IPS-18c (cell line): ENCODE measurements around the gene PALD1.

Experiments used
- H3K4me3 ChIP-seq: 2 replicates; pipeline ENCODE4 v1.7.0; 2013; ENCODE audit warnings: low read depth, mild to moderate bottlenecking, low read length, moderate library complexity; ENCODE audit not compliant: insufficient read depth
- H3K9me3 ChIP-seq: one replicate; pipeline ENCODE4 v1.6.1; 2013; ENCODE audit warnings: mild to moderate bottlenecking, low read length, moderate library complexity; ENCODE audit not compliant: control insufficient read depth, insufficient read depth

PALD1 gene

GRCh38 chr10:70478191-70479164, at the start of gene PALD1:
TSS of gene PALD1 (plus strand) at chr10:70478767. CDS start at chr10:70525952, 47,185 bp downstream.
- peak within 1 kb of the TSS; percentile 77 for H3K4me3 ChIP-seq

GRCh38 chr10:70430493-70431445, 47.8 kb upstream of the PALD1 start:
- no peak overlapping the region for H3K4me3 ChIP-seq

More at GRCh38 chr10:70478191-70479164, at the start of gene PALD1:
- no peaks in the 10 kb centered on the region for H3K9me3 ChIP-seq

GRCh38 chr10:70432101-70432500, 46.5 kb upstream of the PALD1 start:
- Histone ChIP-seq H3K9me3 (no peaks in the 10 kb centered on the region), H3K4me3 (no peak overlapping the region)

More at GRCh38 chr10:70430493-70431445, 47.8 kb upstream of the PALD1 start:
- H3K9me3 ChIP-seq: no peaks in the 10 kb centered on the region

GRCh38 chr10:70432561-70433263, 45.9 kb upstream of the PALD1 start:
- Histone ChIP-seq H3K9me3 (no peaks in the 10 kb centered on the region), H3K4me3 (no peak overlapping the region)

- H3K4me3 ChIP-seq: no peak overlapping the region
- H3K9me3 ChIP-seq: no peaks in the 10 kb centered on the region
These were observed 44.8 kb upstream of the PALD1 start for GRCh38 chr10:70433581-70434280.

GRCh38 chr10:70435241-70436085, 43.1 kb upstream of the PALD1 start:
- no peaks in the 10 kb centered on the region for H3K9me3 ChIP-seq
- no peak overlapping the region for H3K4me3 ChIP-seq

GRCh38 chr10:70437721-70438120, 40.8 kb upstream of the PALD1 start:
- Histone ChIP-seq H3K9me3 (no peaks in the 10 kb centered on the region), H3K4me3 (no peak overlapping the region)

- H3K4me3 ChIP-seq: peak overlapping the region; percentile 58
These were observed 38.0 kb upstream of the PALD1 start for GRCh38 chr10:70440296-70441160.

GRCh38 chr10:70441161-70441894, 37.2 kb upstream of the PALD1 start, which contains the start of gene NODAL:
TSS of gene NODAL (minus strand) at chr10:70441681. CDS start at chr10:70441667, 14 bp downstream.
- H3K9me3 ChIP-seq: no peaks in the 10 kb centered on the region
- H3K4me3 ChIP-seq: peak within 1 kb of the TSS; percentile 58

More at GRCh38 chr10:70440296-70441160, 38.0 kb upstream of the PALD1 start:
- H3K9me3 ChIP-seq: no peaks in the 10 kb centered on the region

GRCh38 chr10:70441895-70442309, 36.7 kb upstream of the PALD1 start:
- no peaks in the 10 kb centered on the region for H3K9me3 ChIP-seq

GRCh38 chr10:70442332-70442988, 36.1 kb upstream of the PALD1 start:
- H3K4me3 ChIP-seq: peak overlapping the region; percentile 58; the same call in 1 of the 2 replicates
- no peaks in the 10 kb centered on the region for H3K9me3 ChIP-seq

More at GRCh38 chr10:70441895-70442309, 36.7 kb upstream of the PALD1 start:
- H3K4me3 ChIP-seq: peak overlapping the region; percentile 58

GRCh38 chr10:70444744-70445143, 33.8 kb upstream of the PALD1 start:
- H3K9me3 ChIP-seq: no peaks in the 10 kb centered on the region
- no peak overlapping the region for H3K4me3 ChIP-seq

GRCh38 chr10:70445718-70446657, 32.6 kb upstream of the PALD1 start:
- H3K4me3 ChIP-seq: no peak overlapping the region
- H3K9me3 ChIP-seq: no peaks in the 10 kb centered on the region
